GM19043 (cell line): ENCODE measurements around the gene MAP3K20.
A peak's percentile ranks its signal among the peaks of the same experiment; 100 is the strongest.

ENCODE experiments used
- ATAC-seq: cut with Tn5 transposase; IDR thresholded peaks from one replicate; pipeline ENCODE4 v1.9.1; 2021; ENCODE audit warnings: low read depth; ENCODE audit not compliant: unreplicated experiment

MAP3K20 gene

GRCh38 chr2:173049831-173050230 is 25.8 kb upstream of the MAP3K20 start:
- ATAC-seq = no peak

GRCh38 chr2:173050684-173051083 is 25.0 kb upstream of the MAP3K20 start:
- ATAC-seq = no peak

- ATAC-seq = no peak
Observed at GRCh38 chr2:173051463-173052215, 24.0 kb upstream of the MAP3K20 start.

- no peak for ATAC-seq
Observed at GRCh38 chr2:173053043-173053699, 22.5 kb upstream of the MAP3K20 start.

- no peak for ATAC-seq
Observed at GRCh38 chr2:173054466-173054865, 21.2 kb upstream of the MAP3K20 start.

- ATAC-seq = no peak
Observed at GRCh38 chr2:173056705-173057364, 18.8 kb upstream of the MAP3K20 start.

GRCh38 chr2:173058097-173058496 is 17.5 kb upstream of the MAP3K20 start:
- ATAC-seq = no peak

GRCh38 chr2:173058673-173059072 is 17.0 kb upstream of the MAP3K20 start:
- ATAC-seq = no peak

GRCh38 chr2:173059292-173059691 is 16.4 kb upstream of the MAP3K20 start:
- no peak for ATAC-seq

GRCh38 chr2:173059971-173060461 is 15.6 kb upstream of the MAP3K20 start:
- no peak for ATAC-seq

- no peak for ATAC-seq
Observed at GRCh38 chr2:173062801-173063200, 12.8 kb upstream of the MAP3K20 start.

- no peak for ATAC-seq
Observed at GRCh38 chr2:173064151-173064805, 11.4 kb upstream of the MAP3K20 start.

GRCh38 chr2:173066887-173067676 is 8.6 kb upstream of the MAP3K20 start:
- ATAC-seq = no peak

GRCh38 chr2:173075056-173075780 is 428 bp upstream of the MAP3K20 start:
- no peak for ATAC-seq

- ATAC-seq = peak; percentile 25
Observed at GRCh38 chr2:173076581-173077345, 1.1 kb downstream of the MAP3K20 start.

- no peak for ATAC-seq
Observed at GRCh38 chr2:173077506-173078177, 2.0 kb downstream of the MAP3K20 start.

GRCh38 chr2:173079141-173079540 is 3.5 kb downstream of the MAP3K20 start:
- ATAC-seq = no peak
